Panc1 (cell line): ENCODE data around the gene MYBPHL. TPM values are rescaled to one million over a fixed set of nuclear protein-coding genes. Genes with fewer than 3 reads are reported as not detected.

Experiments
- ATAC-seq: fragments of 200-7000 bp; cut with Tn5 transposase; 2 replicates; pipeline ENCODE4 v1.9.1; 2020; ENCODE audit warnings: mild to moderate bottlenecking, moderate library complexity
- BruUV-seq: library from RNA; stranded (reverse); fragments of 400-500 nt; replicated peaks from 2 replicates; lab custom pipeline; 2021; lab: Mats Ljungman, UMichigan
- CTCF ChIA-PET: fragments of 300-600 bp; sonication (Branson Sonifier 250); formaldehyde crosslinking; loops from one replicate; lab custom pipeline; 2022; ENCODE audit warnings: antibody characterized with exemption; lab: Charles Lee
- POLR2A ChIA-PET: fragments of 300-600 bp; sonication (Branson Sonifier 250); formaldehyde crosslinking; loops from one replicate; lab custom pipeline; 2022; ENCODE audit warnings: antibody characterized with exemption; lab: Charles Lee
- DNase-seq: peaks from one replicate; pipeline ENCODE4 v3.0.0-alpha.2; 2010; ENCODE audit warnings: low read depth, low spot score
- H3K27ac ChIP-seq: 2 replicates; pipeline ENCODE4 v1.5.1; 2011; ENCODE audit warnings: mild to moderate bottlenecking, low read length, inconsistent platforms
- H3K27me3 ChIP-seq: fragments of 200-500 bp; sonication (Bioruptor generic); 2 replicates; pipeline ENCODE4 v1.6.0; 2014; ENCODE audit warnings: low read length, inconsistent platforms; ENCODE audit not compliant: control insufficient read depth, insufficient read depth
- H3K36me3 ChIP-seq: fragments of 200-500 bp; sonication (Bioruptor generic); 2 replicates; pipeline ENCODE4 v1.5.1; 2014; ENCODE audit warnings: inconsistent platforms, mild to moderate bottlenecking, low read length, moderate library complexity; ENCODE audit not compliant: control insufficient read depth, insufficient read depth
- H3K4me1 ChIP-seq: 2 replicates; pipeline ENCODE4 v1.5.1; 2011; ENCODE audit warnings: inconsistent platforms, mild to moderate bottlenecking, low read length, moderate library complexity; ENCODE audit not compliant: control insufficient read depth, insufficient read depth
- H3K4me3 ChIP-seq, 2 experiments: 2 replicates each; pipeline ENCODE4 v1.5.1; 2011 to 2012; ENCODE audit warnings: low read depth in 2 of 2, low read length in 2 of 2, mild to moderate bottlenecking in 2 of 2, inconsistent platforms in 1 of 2, moderate library complexity in 1 of 2
- H3K9me3 ChIP-seq: fragments of 200-500 bp; sonication (Bioruptor generic); 2 replicates; pipeline ENCODE4 v1.5.1; 2014; ENCODE audit warnings: low read depth, mild to moderate bottlenecking, inconsistent platforms, low read length, moderate library complexity; ENCODE audit not compliant: control insufficient read depth, insufficient read depth
- CTCF ChIP-seq: fragments of 450-650 bp; IDR thresholded peaks from 2 replicates; pipeline ENCODE4 v1.5.1; 2017; ENCODE audit warnings: mild to moderate bottlenecking
- POLR2AphosphoS5 ChIP-seq: IDR thresholded peaks from 2 replicates; pipeline ENCODE4 v1.6.1; 2012; ENCODE audit warnings: mild to moderate bottlenecking, low read depth, low read length, moderate library complexity
- REST ChIP-seq, 2 experiments: IDR thresholded peaks; 2 replicates each; pipeline ENCODE4 v1.6.1; 2011 to 2012; ENCODE audit warnings: low read depth in 2 of 2, control low read depth in 1 of 2, low read length in 1 of 2, mild to moderate bottlenecking in 1 of 2, moderate library complexity in 1 of 2; ENCODE audit not compliant: insufficient read depth in 1 of 2
- SIN3A ChIP-seq: IDR thresholded peaks from 2 replicates; pipeline ENCODE4 v1.6.1; 2012; ENCODE audit warnings: low read depth, mild to moderate bottlenecking, low read length, moderate library complexity, borderline replicate concordance; ENCODE audit not compliant: insufficient read depth
- TCF7L2 ChIP-seq: IDR thresholded peaks from 2 replicates; pipeline ENCODE4 v1.6.1; 2011; ENCODE audit warnings: mild to moderate bottlenecking, low read depth, low read length, inconsistent platforms
- in situ Hi-C: cut with HindIII; loops from 2 replicates; pipeline ENCODE4 v1.10.0; 2016; ENCODE audit warnings: low sequenced_read_pairs, low pct_unique_long_range_greater_than_20kb
- intact Hi-C: fragments of 100-400 bp; cut with micrococcal nuclease; formaldehyde crosslinking; loops from one replicate; pipeline ENCODE4 v1.10.0; 2022; ENCODE audit not compliant: unreplicated experiment
- total RNA-seq: library from RNA; stranded (reverse); gene quantifications from one replicate; pipeline ENCODE4 v1.2.1, GENCODE V29; 2021; ENCODE audit not compliant: unreplicated experiment

MYBPHL gene
- total RNA-seq, 1 experiment from 2014 or later = not detected

- H3K4me1 ChIP-seq = no peaks in the 10 kb centered on the region
- no peaks in the 10 kb centered on the region for H3K9me3 ChIP-seq
- TF ChIP-seq SIN3A (no peak), CTCF (no peak), TCF7L2 (no peak), REST (IDR thresholded peaks at IDR 0.05; ENCODE audit: insufficient read depth in 1 of 2, low read depth in 2 of 2, low read length in 1 of 2) (no peak), POLR2AphosphoS5 (no peak)
- H3K27ac ChIP-seq = no peak overlapping the region
- DNase-seq (no peak), ATAC-seq (no peak)
- H3K36me3 ChIP-seq = no peaks in the 10 kb centered on the region; the same call in 1 of the 2 replicates
- no peak overlapping the region for H3K4me3 ChIP-seq
- intact Hi-C loops (no loop called here), in situ Hi-C loops (no loop called here)
- ChIA-PET POLR2A (no interaction called here), CTCF (no interaction called here)
- no peaks in the 10 kb centered on the region for H3K27me3 ChIP-seq
- no TSS peak for BruUV-seq
These were observed 43.8 kb upstream of the MYBPHL start for GRCh38 chr1:109350655-109351054.

- in situ Hi-C loops = no loop called here
- no peak for DNase-seq
- H3K36me3 ChIP-seq = no peaks in the 10 kb centered on the region; the same call in 1 of the 2 replicates
- H3K9me3 ChIP-seq = no peaks in the 10 kb centered on the region
- no peaks in the 10 kb centered on the region for H3K4me1 ChIP-seq
- no peak for ATAC-seq
- H3K4me3 ChIP-seq = no peak overlapping the region
- CTCF ChIA-PET = no interaction called here
- POLR2A ChIA-PET = no interaction called here
- H3K27ac ChIP-seq = no peak overlapping the region
- H3K27me3 ChIP-seq = no peaks in the 10 kb centered on the region
- no TSS peak for BruUV-seq
- TF ChIP-seq POLR2AphosphoS5 = no peak
- TF ChIP-seq TCF7L2 = no peak
- no peak for TF ChIP-seq SIN3A
- no peak for TF ChIP-seq REST (IDR thresholded peaks at IDR 0.05; ENCODE audit: insufficient read depth in 1 of 2, low read depth in 2 of 2, low read length in 1 of 2)
- TF ChIP-seq CTCF = no peak
- intact Hi-C loops = no loop called here
These were observed 43.4 kb upstream of the MYBPHL start for GRCh38 chr1:109350182-109350581.
